Cerebellar cortex (tissue), 1 donor: ENCODE data around the gene FBN2.

Experiments used
- DNase-seq: peaks from one replicate; pipeline ENCODE4 v3.0.0-alpha.2; 2015; ENCODE audit warnings: low spot score

The FBN2 gene

DNA sequence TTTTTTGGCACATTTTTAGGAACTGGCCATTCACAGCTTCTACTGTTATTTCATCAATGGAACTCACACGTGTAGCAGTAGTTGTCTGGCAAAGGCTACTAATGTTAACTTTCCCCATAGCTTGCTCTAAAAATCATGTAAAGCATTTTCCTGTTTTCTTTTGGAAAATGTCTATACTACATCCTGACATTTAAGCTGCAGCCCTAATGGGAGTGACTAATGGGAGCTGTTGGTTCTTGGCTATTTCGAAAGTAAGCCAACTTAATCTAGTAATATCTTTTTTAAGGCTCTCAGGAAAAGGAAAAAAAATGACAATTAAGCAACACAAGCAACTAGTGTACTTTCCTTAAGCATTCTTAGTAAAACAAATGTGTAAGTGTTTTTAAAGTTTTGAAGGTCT lies 285.3 kb downstream of the FBN2 start:
- DNase-seq: no peak

DNA sequence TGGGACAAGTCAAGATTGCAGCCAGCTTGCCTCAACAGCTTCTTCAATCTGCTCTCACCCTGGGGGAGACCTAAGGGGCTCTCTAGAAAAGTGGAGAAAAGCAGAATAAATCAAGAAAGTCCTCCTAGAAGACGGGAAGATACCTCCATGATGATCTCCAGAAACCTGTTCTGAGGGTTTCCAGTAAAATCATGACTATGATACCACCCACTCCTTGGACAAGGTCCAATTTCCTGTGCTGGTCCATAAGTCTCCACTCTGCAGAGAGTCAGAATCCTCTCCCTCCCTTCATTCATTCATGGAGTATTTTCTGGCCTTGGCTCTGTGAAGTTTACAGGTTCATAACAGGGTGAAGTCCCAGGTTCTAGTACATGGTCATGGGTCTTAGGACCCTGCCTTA lies 285.8 kb downstream of the FBN2 start:
- DNase-seq: no peak

DNA sequence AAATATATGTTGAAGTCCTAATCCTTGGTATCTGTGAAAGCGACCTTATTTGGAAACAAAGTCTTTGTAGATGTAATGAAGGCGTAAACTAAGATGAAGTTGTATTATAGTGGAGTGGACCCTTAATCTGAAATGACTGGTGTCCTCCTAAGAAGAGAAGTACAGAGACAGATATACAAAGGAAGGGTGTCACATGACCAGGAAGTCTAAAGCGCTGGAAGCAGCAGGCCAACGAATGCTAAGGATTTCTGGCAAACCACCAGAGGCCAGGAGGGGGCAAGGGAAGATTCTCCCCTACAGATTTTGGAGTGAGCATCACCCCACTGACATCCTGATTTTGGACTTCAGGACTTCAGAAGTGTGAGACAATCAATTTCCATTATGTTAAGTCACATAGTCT lies 292.1 kb downstream of the FBN2 start:
- DNase-seq: no peak

DNA sequence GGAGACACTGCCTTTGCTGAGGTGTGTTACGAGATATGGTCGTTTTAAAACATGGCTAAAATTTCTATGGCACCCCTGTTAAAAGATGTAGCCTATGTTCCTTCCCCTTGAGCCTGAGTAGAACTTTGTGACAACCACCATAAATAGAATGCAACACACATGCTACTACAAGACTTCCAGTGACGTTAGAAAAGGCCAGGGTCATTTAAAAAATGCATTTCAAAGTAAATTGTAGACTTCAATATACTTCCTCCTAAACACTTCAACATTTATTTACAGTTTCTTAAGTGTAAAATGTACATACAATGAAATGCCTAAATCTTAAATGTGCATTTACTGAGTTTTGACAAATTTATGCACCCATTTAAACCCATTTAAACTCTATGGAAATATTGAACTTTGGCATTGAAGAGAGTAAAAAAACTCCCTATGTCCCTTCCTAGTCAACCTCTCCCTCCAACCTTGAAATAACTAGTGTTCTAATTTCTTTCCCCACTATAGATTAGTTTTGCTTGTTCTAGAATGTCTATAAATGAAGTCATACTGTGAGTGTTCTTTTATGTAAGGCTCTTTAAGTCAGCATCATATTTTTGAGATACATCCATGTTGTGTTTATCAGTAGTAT lies 294.0 kb downstream of the FBN2 start:
- no peak for DNase-seq

DNA sequence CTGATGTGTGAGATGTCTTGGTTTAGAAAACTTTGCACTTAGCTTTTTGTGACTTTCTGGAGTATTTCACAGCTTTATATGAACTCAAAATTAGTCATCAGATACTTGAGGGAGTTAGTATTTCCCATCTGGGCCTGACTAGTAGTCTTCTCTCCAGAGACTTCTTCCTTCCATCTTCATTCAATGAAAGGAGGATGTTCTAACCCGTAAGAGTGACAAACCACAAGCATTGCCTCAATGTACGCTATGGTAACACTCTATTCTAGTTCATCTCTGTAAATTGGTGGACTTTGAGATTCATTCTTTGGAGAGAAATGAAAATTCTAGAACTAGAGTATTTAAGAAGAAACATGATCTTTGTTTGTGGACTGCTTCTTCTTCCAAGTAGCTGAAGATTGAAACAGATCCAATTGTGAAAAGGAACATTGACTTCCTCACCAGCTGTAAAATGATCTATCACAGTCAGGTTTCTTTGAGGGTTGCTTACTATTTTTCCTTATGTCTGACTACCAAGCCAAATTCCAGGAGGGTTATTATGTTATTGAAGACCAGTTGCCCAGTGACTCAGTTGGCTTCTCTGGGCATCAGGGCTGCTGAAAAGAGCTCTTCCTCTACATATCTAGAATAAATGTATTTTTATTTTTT lies 296.9 kb downstream of the FBN2 start:
- no peak for DNase-seq

DNA sequence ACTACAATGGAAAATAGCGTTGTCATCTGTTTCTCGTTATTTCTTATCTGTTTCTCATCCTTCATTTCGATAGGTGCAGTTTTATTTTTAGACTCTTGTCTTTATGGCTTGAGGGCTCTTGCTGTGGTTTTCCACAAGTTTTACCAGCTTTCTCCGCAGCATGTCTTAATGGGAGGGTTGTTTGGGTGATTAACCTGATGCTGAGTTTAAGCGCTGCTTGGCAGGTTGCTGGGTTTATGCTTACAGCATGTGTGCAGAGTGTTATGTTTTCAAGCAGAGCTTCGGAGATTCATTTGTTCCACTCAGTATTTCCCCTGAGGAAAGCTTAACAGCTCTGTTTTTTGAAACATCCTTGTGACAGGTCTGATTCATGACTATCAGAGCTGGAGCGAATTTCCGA lies 300.5 kb downstream of the FBN2 start:
- DNase-seq: no peak

DNA sequence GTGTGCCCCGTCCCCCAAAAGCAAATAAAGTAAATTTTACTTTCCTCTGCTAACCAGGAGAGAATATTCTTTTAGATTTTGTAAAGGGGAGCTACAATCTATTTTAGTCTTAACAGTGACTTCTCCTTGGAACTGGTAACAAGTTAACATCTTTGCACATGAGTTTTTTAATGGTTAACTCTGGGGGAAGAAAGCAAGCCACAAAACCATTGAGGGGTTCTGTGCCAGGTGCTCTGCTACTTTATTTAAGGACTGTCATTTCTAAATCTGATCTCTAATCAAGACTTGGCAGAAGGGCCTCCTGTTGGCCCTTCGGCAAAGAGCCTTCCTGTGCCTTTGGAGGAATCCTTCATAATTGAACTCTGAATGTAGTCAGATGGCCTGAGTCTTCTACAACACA lies 301.0 kb downstream of the FBN2 start:
- no peak for DNase-seq

DNA sequence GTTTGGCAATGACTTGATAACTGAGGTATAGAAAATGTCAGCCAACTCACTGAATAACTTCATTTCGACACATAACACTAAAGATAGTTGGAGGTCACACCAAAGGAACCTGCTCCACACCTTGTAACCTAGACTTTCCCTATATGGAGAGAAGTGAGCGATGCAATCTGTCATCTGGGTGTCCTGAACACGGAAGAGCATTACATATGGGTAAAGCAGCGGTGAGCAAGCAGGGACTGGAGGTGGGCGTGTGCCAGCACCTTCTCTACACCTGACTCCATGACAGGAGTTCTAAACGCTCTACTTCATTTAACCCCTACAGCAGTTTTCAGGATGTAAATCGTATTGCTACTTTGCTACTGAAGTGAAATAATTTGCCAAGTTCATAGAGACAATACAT lies 301.7 kb downstream of the FBN2 start:
- DNase-seq: no peak

DNA sequence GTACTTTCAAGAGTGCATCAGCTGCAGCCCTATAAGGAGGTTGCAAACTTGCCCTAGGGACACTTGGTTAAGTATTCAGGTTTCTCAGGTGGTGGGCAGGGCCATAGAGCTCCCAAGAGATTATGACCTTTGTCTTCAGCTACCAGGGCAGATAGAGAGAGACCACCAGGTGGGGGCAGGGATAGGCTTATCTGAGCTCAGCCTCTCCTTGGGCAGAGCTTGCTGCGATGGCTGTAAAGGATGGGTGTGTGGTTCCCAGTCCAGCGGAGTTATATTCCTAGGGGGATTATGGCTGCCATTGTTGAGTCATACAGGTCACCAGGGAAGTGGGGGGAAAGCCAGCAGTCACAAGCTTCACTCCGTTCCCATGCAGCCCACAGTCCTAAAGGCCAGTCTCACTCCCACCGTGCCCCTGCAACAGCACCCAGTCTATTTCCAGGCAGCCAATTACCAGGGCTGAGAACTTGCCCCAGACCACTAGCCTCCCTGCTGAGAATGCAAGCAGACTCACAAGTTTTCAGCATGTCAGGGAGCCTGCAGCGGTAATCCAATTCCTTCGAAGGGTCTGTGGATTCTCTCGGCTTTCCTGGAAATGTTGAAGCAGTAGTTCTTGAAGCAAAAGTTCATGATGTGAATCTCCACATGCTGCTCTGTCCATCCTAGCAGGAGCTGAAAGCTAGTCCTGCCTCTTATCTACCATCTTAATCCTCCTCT lies 303.0 kb downstream of the FBN2 start:
- no peak for DNase-seq

DNA sequence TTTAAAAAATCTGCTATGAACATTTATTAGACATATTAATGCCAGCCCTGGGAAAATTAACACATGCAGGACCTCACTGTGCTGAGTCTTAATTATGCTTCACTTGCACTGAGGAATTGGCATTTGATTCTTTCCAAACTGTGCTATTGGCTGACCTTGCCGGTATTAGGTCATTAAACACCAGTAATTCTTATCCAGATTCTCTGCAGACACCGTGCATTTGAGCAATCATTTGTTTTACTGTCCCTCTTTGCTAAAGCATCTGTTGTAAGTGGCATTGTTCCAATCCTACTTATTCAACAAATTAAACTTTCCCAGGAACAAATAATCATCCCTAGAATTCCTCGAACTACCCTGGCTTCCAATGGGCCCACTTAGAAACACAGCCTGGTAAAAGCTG lies 309.5 kb downstream of the FBN2 start:
- no peak for DNase-seq

DNA sequence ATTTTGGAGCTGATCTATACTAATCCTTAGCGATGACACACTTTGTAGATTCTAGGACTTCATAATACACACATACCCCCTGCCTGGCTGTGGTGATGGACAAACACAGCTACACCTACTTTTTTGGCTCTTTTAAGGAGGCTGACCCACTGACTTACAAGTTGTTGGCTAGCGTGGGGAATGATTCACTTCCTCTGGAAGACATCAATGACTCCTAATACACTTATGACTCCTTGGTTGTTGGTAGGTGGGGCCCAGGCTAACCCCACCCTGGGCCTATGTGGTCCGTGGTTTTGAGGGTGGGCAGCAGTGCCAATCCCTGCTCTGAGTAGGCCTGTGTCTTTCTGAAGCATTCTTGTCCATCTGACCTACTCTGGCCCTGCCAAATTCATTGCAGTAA lies 310.0 kb downstream of the FBN2 start:
- no peak for DNase-seq

DNA sequence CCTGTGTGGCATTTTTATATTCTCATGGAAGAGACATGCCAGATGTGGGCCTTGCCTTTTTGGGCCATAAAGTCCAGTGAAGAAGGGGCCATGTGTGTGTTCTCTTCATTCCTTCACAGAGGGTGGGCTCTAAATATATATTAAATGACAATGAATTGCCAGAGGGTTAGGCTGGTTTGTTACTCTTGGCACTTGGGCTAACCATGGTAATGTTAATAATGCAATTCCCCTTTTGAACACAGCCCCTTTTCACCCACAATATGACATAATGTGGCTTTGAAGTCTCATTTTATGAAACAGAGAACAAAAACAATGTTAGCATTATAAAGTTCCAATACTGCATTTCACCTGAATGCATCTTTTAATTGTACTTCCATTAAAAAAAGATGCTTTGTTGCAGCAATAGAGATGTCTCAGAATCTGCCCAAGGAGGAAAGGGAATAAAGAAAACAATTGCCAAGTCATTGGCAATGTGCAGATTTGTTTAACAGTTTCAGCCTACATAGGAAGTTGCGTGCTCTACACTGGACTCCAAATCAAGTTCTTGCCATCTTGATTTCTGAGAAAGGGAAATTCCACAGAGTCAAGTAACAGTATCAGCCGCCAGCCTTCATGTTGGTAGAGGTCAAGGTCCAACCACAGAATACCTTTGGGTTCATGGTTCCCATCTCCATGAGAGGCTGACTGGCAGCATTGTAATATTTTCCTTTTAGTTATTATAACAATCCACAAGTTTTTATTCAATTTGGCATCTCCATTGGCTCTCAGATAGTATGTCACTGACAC lies 312.6 kb downstream of the FBN2 start:
- DNase-seq: no peak

DNA sequence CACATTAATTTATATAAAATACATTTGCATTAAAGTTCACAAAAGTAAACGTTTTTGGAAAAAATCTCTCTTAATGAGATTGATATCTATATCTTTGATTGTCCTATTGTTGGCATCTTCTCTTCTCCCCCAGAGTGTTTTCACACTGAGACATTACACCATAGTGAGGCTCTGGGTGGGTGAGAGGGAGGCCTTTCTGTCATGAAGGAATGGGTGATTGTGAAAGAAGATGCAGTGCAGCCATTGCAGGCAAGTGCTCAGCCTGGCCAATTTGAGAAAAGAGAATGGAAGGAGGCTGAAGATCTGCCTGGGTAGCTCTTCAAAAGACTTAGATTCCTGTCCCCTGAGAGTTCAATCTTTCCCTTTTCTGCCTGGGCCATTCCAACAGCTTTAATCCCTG lies 313.7 kb downstream of the FBN2 start:
- no peak for DNase-seq

DNA sequence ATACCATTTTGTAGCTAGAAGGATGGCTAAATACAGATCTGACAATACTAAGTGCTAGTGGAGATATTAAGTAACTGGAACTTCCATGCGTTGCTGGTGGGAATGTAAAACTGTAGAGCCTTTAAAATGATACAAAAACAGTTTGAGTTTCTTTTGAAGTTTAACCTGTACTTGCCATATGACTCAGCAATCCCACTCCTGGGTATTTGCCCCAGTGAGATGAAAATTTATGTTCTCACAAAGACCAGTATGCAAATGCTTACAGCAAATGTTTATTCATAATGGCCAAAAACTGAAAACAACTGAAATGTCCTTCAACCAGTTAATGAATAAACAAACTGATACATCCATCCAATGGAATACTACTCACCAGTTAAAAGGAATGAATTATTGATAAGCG lies 317.2 kb downstream of the FBN2 start:
- no peak for DNase-seq

DNA sequence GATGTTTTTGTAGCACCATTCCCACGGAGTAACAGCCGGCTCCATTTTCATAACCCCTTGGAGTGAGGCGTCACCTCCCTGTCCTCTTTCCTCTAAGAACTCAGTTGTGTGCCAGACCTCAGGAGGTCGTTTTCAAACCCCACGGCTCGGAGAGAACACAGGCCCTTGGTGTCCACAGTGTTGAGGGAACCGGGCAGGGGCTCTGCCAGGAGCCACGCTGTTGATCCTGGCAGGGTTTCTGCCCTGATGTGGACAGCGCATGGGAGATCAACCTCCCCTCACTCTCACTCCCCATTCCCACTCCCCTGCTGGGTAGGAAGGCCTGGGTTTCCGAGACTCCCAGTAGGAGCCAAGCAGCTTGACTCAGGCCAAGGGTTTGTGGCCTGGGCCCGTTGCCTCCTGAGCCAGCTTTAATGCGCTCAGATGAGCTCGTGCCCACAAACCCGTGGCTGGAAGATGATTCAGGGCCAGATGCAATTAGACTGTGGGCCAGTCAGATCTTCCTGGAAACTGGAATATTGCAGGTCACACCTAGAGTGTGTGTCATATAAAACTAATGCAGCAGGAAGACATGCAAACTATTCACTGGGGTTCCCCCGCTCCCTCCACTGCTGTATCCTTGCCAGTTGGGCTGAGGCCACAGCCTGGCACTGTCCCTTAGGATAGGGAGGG lies 321.0 kb downstream of the FBN2 start:
- peak; percentile 14 for DNase-seq

DNA sequence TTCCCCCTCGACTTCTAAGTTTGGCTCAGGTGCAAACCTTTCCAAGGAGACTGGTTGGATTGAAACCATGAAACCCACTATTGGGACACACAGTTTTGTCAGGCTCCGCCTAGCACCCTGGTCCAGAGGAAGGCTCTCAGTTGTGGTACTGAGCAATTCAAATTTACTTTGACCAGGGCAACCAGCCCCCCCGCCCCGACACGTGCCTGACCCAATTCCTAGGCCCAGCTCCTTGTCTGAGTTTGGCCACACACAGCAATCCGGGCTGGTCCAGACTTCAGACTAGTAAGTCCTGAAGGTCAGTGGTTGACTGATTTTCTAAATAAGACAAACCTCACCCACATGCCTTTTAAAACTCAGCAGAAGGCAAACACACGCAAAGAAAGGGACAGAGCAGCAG lies 321.8 kb downstream of the FBN2 start:
- no peak for DNase-seq

DNA sequence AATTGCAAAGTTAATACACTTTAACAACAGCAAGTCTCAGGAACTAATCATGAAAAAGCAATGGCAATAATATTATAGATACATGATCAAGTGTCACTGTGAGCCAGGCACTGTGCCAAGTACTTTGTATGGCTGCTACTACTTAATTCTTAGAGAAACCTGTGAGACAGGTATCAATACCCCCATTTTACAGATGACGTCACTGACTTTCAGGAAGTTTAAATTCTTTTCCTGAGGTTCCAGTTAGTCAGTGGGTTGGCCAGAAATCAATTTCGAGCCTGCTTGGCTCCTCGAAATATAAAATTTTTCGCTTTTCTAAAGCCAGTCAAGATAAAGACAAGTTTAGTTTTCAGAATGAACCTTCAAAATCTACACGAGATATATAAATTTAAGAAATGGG lies 324.2 kb downstream of the FBN2 start:
- DNase-seq: no peak

DNA sequence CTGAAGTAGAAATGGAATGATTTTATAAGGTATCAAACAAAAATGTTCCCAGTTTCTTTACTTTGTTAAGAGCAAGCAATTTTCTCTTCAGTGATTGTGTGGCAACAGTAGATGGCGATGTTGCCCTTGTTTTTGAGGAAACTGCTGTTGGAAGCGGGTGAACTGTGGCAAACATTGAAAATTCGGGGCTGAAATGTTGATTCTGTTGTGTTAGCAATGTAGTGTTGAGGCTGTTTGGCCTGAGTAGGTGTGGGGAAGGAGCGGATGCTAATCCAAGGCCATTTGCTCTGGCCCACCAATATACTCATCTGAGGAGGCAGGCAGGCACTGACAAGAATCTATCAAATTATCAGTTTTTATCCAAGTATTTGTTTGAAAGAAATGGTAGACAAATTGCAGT lies 324.7 kb downstream of the FBN2 start:
- DNase-seq: peak; percentile 60

DNA sequence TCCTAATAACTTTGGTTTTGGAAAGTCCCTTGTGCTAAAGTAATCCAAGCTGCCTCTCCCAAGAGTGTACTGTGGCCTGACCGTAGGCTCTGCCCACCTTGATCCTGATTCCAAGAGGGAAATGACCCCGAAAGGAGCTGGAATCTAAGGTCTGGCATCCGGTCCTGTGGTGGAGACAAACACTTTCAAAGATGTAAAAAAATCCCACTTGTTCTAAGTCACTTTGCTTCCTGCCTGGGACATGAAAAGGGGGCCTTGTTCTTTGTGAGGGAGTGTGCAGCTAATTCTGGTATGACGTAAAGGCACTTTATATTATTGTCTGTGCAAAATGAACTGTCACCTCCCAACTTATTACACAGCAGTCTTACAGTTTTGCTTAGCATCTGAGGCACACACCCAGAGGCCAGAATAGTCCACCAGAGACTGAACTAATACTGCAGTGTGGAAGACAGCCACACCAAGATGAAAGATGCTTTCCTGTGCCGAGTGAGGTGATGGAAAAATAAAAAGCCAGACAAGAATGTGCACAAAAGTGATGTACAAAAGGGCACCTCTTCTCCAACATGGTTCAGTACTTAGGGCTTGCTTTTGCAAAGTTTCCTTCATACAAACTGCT lies 325.7 kb downstream of the FBN2 start:
- DNase-seq: no peak

DNA sequence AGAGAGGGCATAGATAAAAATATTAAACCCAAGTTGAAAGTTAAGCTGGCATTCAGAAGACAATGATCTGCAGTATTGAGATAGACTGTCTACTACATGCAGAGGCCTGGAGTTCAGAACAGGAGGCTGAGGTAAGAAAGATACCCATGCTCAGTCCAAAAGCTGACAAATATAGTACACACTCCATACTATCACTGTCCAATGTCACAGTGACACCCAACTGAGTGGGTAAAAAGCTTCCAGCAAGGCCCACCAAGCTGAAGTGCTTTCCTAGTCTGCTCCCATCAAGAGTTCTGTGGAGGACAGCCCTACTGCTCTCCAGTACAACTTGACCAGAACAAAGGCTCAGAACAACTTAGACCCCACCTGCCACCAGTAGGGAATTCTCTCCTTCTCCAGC lies 329.6 kb downstream of the FBN2 start:
- DNase-seq: no peak
